HG03045 (cell line): ENCODE measurements around the gene SAMD8.
"Not testable (repeated sequence)": the region's sequence is repeated elsewhere in the genome, so short reads cannot be mapped to it uniquely, and the experiment has no call there.

Experiments
- ATAC-seq: cut with Tn5 transposase; IDR thresholded peaks from one replicate; pipeline ENCODE4 v1.9.1; 2021; ENCODE audit warnings: mild to moderate bottlenecking, moderate library complexity; ENCODE audit not compliant: unreplicated experiment

SAMD8 gene

DNA sequence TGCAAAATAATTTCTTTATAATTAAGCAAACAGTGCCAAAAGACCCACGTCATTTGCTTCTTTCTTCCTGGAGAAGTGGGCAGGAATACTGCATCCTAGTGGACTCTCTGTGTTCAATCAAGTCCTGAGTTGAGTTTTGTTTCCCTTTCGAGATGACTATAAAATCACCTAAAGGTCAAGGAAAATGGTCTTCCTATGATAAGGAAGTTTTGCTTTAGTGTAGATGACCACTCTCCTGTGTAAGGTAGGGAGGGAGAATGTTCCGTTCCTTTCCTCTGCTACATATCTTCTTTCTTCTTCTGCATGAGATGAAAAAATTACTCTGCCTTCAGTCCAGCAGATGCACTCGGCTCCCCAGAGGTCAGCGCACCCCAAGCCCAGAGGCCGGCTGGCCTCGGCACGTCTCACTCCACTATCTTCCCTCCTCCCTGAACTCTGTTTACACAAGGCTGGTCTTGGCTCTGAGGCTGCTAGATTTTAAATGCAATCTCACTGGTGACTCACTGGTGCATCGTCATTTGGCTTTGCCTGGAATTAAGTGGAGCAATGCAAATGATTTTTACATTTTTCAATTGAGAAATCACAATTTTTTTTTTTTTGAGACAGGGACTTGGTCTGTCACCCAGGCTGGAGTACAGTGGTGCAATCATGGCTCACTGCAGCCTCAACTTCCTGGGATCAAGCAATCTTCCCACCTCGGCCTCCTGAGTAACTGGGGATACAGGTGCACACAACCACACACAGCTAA lies 80.5 kb downstream of the SAMD8 start:
- ATAC-seq = no peak

DNA sequence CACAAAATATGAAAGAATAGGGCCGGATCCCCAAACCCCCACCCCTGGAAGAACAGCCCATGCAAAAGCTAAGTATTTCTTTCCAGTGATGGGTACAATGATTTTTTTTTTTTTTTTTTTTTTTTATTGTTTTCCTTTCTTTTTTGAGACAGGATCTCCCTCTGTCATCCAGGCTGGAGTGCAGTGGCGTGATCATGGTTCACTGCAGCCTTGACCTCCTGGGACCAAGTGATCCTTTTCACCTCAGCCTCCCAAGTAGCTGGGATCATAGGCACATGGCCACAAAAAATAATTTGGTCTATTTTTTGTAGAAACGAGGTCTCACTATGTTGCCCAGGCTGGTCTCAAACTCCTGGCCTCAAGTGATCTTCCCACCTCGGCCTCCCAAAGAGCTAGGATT lies 83.2 kb downstream of the SAMD8 start:
- ATAC-seq = not testable (repeated sequence)

DNA sequence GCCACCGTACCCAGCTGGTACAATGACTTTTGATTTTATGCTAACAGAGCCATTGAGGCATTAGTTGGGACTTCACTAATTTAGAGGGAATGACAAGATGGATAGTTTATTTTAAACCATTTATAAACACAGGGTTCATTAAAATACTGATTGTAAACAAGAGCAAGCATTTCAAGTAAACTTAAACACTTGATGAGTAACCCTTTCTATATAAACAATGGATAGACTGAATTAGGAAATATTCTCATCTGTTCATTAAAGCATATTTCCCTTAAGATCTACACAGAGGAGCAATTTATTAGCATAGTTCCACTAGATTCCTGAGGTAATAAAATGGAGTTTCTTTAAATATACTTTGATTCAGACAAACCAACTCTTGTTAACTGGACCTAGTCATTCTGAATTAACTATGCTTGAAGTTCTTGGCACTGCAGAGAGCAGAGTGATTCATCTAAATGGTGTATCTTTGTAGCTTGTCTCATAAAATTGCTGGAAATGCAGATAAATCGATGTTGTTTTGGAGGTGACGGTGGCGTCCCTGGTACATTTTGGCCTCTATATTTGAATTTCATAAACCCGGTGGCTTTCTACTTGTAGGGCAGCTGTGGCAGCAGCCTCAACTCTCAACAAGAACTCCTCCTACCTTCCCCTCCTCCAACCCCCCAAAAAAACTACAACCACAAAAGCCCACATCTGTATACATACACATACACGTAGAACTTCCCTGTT lies 83.7 kb downstream of the SAMD8 start:
- ATAC-seq = no peak

DNA sequence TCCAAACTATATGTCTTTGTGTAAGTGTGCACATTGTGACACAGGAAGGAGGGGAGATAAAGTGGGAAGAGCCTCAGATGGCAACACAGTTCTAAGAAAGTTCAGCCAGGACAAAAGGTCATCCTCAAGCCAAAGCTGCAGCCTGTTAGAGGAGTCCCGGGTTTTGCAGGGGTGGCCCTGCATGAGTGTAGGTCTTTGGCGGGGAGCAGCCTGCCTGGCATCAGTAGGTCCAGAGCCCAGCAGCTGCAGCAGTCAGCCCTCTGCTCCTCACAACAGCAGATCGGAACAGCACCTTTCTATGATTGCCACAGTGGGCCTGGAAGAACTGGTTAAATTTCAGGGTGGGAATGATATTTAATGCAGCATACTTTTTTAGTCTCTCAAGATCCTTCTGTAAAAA lies 85.6 kb downstream of the SAMD8 start:
- no peak for ATAC-seq

DNA sequence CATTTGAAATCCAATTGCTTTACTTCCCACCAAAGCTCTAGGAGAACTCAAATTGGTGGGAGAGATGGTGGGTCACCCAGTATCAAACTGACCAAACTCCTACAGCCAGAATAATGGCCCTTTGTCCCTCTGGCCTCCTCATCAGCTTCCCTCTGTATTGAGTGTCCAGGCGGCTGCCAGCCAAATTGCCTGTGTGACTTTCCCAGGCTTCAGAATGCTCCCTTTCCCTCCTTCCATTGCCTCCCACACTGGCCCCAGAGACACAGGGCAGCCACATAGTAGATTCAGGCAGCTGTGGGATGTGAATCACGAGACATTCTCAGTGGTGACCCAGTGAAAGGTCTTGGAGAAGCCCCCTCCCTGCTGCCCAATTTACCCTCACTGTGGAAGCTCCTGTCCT lies 86.5 kb downstream of the SAMD8 start:
- no peak for ATAC-seq

DNA sequence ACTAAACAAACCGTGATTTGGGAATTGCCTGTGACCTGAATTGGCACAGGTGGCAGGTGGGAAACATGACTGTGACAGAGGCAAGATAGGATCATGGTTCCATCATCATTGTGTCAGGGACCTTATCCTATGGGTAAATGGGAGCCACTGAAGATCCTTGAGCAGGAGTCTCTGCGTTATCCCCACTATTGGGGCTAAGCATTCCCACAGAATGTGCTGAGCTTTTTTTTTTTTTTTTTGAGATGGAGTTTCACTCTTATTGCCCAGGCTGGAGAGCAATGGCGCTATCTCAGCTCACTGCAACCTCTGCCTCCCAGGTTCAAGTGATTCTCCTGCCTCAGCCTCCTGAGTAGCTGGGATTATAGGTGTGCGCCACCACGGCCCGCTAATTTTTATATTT lies 88.5 kb downstream of the SAMD8 start:
- not testable (repeated sequence) for ATAC-seq

DNA sequence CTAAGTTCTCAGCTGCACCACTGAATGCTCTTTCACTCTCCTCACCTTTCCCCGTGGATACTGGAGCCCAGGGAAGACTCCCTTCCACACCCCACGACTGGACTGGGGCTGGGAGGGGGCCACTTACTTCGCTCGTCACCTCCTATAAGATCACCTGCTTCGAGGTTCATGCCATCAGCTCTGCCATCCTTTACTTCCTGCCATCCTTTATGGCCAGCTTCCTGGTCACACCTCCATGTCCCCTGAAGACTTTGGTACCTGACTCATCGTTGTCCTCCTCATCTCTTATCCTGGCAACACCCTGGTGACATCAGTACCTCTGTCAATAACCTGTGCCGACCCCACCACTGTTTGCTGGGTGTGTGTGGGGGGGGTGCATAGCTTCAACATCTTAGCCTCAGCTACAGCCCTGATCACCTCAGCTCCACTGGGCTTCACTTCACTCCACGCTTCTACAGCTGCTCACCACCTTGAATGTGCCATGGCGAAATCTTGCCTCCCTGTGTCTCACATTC lies 90.4 kb downstream of the SAMD8 start:
- no peak for ATAC-seq

DNA sequence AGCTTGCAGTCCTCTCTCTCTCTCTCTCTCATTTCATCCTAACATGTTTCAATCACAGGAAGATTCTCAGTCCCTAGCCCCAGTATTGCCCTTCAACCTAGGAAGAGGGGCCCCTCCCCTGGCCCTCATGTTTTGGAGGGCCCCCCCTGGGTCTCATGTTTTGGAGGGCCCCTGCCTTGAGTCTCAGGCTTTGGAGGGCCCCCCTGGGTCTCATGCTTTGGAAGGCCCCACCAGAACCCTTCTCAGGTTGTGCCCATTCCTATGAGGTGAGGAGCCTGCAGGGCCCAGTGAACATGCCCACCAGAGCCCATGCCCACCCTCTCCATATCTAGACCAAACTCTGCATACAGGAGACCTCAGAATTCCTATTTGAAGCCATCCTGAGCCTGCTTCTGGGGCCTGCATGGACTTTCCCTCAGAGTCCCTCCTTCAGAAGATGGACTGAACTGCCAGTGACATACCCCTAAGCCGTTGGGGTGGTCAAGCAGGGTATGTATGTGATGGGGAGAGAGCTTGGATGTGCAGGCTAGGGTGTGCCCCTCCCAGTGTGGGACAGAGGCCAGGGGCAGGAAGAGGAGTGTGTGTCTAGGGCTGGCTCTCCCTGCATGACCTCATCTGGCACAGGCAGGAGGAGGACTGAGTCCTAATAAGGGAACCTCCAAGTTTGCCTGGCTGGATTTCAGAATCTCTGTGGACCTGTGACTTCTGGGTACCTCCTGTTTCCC lies 91.0 kb downstream of the SAMD8 start:
- ATAC-seq = no peak

DNA sequence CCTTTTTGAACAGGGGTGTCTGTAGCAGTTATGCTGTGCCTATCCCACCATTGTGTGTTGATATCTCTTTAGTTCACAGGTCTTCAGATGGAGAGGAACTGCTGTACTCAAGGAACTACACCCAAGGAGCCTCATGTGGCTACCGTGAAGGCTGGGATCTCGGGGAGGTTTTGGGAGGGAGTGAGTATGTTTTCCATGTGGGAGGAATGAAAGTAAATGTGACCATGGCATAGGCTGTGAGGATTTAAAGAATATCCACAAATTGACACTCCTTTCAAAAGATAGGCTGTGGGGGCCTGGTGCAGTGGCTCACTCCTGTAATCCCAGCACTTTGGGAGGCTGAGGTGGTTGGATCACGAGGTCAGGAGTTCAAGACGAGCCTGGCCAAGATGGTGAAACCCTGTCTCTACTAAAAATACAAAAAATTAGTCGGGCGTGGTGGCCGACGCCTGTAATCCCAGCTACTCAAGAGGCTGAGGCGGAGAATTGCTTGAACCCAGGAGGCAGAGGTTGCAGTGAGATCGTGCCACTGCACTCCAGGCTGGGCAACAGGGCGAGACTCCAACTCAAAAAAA lies 91.7 kb downstream of the SAMD8 start:
- ATAC-seq = not testable (repeated sequence)

DNA sequence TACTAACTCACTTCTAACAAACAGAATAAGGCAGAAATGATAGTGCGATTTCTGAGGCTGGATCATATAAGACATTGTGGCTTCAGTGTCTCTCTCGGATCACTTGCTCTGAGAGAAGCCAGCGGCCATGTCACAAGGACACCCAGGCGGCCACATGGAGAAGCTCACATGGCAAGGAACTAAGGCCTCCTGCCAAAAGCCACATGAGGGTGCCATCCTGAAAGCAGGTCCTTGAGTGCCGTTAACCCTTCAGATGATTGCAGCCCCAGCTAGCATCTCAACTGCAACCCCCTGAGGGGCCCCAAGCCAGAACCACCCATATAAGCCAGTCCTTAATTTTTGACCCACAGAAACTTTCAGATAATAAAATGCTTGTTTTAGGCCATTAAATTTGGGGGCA lies 92.3 kb downstream of the SAMD8 start:
- no peak for ATAC-seq

DNA sequence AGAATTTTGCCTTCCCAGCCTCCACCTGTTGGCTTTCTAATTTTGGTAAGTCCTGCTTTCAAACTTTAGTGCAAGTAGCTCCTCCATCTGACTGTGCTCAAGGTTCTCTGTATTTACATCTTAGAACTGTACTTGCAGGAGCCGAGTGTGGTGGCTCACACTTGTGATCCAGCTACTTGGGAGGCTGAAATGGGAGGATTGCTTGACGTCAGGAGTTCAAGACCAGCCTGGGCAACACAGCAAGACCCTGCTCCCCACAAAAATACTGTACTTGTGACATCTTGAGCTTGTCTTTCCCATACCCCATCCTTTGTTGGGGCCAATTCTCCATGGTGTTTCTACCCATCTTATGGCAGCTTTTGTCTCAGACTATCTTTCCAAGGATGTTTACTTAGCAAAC lies 94.5 kb downstream of the SAMD8 start:
- no peak for ATAC-seq

DNA sequence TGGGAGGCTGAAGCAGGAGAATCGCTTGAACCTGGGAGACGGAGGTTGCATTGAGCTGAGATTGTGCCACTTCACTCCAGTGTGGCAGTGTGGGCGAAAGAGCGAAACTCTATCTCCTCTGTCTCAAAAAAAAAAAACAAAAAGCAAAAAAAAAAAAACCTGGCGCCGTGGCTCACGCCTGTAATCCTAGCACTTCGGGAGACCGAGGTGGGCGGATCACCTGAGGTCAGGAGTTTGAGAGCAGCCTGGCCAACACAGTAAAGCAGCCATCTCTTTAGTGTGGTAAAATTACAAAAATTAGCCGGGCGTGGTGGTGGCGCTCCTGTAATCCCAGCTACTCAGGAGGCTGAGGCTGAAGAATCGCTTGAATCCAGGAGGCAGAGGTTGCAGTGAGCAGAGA lies 95.2 kb downstream of the SAMD8 start:
- ATAC-seq = not testable (repeated sequence)

DNA sequence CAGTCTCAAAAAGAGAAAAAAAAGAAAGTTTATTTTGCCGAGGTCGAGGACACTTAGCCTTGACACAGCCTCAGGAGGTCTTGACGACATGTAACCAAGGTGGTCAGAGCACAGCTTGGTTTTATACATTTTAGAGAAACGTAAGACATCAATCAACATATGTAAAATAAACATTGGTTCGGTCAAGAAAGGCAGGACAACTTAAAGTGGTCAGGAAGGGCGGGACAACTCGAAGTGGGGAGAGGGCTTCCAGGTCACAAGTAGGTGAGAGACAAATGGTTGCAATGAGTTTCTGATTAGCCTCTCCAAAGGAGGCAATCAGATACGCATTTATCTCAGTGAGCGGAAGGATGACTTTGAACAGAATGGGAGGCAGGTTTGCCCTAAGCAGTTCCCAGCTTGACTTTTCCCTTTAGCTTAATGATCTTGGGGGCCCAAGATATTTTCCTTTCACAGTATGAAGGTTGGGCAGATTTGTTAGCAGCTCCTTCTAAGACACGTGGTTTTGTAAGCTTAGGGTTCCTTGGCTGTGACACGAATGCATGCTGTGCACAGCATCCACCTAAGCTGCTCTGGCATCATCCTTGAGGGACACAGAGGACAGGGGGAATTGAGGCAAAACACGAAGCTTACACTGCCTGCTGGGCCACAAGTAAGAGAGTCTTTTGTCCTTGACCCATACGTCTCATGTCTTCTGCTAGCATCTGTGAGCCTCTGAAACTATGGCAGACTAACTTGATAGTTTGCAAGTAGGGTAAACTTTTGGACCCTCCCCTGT lies 95.8 kb downstream of the SAMD8 start:
- no peak for ATAC-seq

DNA sequence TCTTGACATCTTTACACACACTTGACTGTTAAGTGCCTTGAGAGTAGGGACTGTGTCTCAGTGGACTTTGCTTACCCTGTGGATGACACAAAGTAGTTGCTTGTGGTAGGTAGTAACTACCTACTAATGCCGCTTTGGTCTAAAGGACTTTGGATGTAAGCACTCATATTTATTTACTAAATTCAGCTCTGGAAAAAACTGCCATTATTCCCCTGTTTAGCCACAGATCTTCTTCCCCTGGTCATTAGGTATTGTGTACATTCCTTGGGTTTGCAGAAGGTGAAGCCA lies 96.3 kb downstream of the SAMD8 start:
- no peak for ATAC-seq

DNA sequence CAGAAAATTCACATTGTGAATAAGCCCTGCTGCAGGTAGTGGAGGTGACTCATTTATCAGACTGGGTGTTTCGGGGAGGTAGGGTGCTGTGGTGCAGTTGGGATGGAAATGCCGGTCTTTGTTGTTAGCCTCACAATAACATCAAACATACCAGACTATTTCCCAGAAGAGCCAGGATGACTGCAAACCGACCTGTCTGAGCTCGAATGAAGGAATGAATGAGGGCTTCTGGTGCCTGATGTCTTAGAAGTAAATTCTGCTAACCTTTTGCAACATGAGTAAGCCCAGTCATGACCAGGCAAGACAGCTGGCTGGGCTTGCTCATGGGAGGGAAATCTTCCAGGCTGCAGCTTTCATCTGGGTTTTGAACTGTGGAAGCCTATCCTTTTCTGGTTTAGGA lies 96.7 kb downstream of the SAMD8 start:
- ATAC-seq = no peak

DNA sequence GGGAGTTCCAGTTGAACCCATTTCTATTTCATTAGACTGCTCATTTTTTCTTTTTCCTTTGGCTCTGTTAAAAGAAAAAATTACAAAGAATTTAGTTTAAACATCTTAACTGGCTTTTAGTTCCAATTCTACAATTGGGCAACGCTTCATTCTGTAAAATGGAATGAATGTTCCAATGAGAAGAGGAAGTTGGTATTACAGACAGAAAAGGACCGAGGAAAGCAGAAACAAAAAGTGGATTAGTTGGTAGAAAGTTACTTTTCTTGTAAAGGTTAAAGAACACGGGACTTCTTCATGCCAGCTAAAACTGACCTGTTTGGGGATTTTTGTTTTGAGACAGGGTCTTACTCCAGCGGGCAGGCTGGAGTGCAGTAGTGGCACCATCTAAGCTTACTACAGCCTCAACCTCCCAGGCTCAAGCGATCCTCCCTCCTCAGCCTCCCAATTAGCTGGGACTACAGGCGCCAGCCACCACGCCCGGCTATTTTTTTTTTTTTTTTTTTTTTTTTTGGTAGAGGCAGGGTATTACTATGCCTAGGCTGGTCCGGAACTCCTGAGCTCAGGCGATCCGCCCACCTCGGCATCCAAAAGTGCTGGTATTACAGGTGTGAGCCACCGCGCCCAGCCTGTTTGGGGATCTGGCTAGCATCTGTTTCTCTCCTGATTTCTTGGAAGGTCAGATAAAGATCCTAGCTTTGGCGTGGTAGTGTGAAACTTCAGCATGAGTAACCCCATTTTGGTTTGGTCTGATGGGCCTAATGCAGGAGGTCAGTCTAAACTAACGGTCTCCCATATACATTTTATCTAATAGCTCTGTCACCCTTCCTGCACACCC lies 97.8 kb downstream of the SAMD8 start:
- ATAC-seq = no peak

DNA sequence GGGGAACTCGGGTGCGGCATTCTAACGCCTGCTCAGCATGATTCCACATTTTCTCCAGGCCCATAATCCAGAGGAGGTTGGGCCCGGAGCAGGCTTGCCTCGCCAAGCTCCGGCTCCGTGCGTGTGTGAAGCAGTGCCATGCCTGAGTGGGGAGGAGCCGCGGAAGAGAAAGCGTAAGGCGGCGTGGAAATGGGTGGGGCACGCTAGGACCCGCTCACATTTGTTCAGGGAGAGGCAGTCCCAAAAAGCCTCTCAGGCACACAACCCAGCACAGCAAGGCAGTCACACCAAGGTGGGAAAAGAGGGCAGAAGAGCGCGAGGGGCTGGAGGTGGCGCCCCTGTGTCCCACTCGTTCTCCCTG lies 98.4 kb downstream of the SAMD8 start:
- peak; percentile 66 for ATAC-seq

DNA sequence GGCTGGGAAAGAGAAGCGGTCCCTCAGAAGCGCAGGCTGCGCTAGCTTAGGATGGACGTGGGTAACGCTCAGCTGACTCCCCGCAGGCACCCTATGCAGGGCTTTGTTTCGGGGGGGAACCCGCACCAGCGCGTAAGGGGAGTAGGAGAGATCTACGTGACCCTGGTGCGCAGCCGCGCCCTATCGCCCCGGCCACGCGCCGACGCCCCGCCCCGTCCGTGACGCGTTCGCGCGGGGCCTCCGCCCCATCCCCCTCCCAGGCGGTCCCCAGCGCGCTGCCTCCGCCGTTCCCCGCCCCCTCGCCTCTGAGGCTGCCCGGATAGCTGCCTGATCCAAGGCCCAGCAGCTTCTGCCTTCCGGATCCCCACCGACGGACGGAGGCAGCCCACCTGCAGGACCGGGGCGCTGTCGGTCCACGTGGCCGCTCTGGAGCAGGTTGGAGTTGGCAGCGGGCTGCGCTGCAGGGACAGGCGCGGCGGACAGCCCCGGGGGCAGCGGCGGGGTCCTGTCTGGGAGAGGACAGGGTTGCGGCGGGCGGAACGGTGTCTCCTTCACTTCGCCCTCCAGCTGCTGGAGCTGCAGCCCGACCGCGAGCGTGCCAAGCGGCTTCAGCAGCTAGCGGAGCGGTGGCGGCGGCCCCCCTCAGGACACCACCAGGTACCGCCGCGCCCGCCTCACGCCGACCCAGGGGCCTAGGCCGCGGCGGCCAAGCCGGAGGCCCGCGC lies 99.0 kb downstream of the SAMD8 start, which contains the start of gene VDAC2:
Gene VDAC2 (plus strand): TSS at position 515 of the 725 bp plus-strand sequence. CDS start 363 bp downstream, outside the sequence.
- peak; percentile 90 for ATAC-seq

DNA sequence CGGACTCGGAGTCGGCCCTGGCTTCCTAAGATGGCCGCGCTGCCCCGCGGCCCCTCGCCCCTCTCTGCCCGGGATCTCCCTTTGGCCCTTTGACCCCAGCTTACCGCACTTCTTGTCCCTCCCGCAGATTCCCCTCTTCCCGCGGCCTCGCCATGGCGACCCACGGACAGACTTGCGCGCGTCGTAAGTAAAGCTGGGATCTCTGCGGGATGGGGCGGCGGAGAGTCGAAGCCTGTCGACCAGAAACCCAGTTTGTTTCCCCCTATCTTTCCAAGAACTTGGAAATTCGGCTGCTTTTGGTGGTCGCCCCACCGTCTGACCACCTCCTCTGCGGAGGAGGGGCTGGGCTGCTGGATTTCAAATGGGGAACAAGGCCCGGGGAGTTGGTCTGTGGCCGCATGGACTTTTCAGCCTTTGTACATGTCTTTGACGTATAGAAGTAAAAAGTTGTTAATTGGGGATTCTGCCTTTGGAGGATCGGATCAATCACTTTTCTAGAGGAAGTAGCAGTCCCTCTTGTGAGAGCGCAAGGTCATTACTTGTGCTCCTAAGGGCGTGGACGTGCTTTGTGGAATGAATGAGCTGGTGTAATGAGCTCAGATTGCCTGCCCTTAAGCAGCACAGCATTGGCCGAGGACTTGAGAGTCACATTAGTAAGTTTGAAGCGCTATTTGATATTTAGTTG lies 99.7 kb downstream of the SAMD8 start:
- ATAC-seq = no peak
